HuH-7 (cell line): ENCODE results near the gene VMP1.
"Not testable (repeated sequence)": the region's sequence is repeated elsewhere in the genome, so short reads cannot be mapped to it uniquely, and the experiment has no call there.

Source experiments
- DNase-seq: peaks from one replicate; pipeline ENCODE4 v3.0.0; 2011; ENCODE audit warnings: low spot score

Gene VMP1

GRCh38 chr17:59870482-59870881 lies 163.0 kb downstream of the VMP1 start:
- no peak for DNase-seq

DNA sequence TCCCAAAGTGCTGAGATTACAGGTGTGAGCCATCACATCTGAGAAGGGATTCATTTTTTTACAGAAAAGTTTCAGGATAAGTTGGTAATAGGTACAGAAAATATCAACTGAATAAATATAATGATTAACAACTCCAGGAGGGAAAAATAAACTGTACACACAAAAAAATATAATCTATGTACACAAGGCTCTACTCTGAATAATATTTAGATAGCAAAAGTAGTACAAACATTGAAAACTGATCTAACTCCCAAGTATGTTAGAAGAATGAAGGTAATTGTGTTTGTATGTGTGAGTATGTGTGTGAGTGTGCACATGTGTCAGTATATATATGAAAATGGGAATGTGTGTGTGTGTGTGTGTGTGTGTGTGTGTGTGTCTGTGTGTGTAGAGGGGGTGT lies 164.9 kb downstream of the VMP1 start:
- no peak for DNase-seq

- DNase-seq: not testable (repeated sequence)
Observed at GRCh38 chr17:59873414-59873813, 166.0 kb downstream of the VMP1 start.

- DNase-seq: no peak
Observed at GRCh38 chr17:59874376-59874775, 166.9 kb downstream of the VMP1 start.

- no peak for DNase-seq
Observed at GRCh38 chr17:59876107-59876506, 168.7 kb downstream of the VMP1 start.

DNA sequence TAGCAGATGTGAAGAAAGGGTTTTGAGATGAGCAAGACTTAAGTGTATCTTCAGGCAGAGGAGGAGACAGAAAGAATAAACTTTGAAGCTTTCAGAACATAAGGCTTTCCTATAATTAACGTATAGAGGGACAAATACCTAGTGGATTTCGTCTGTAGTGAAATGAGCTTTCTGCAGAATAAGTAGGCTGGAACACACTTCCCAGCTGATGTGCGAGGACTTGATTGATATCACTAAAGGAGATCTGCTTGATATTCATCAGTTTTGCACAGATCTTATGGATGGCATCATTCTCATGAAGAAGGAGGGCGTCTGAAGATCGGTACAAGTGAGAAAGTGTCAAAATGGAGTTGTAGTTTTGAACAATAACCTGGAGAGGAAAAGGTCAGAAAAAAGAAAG lies 170.5 kb downstream of the VMP1 start:
- DNase-seq: no peak

DNA sequence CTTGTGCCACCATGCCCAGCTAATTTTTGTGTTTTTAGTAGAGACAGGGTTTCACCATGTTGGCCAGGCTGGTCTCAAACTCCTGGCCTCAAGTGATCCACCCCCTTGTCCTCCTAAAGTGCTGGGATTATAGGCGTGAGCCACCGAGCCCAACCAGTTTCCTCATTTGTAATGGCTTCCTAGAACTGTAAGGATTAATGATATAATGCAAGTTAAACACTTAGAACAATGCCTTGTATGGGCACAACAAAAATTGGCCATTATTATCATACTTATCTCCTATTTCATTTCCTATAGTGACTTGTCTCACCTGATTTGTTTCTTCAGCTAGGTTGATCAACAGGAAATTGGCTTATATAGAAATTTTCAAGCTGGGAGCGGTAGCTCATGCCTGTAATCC lies 171.2 kb downstream of the VMP1 start:
- DNase-seq: no peak

DNA sequence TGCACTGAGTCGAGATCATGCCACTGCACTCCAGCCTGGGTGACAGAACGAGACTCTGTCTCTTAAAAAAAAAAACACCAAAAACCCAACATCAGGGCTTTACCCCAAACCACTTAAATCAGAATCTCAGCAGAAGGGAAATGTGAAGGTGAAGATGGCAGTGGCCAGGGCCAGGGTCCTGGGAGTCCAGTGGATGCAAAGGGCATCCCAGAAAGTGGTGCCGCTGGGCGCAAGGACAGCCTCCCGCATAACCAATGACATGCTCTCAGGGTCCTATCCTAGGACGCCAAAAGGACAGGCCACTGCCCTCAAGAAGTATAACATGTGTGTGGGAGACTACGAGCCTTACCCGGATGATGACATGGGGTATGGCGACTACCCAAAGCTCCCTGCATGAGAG lies 177.4 kb downstream of the VMP1 start:
- DNase-seq: no peak

- DNase-seq: no peak
Observed at GRCh38 chr17:59888145-59888750, 180.8 kb downstream of the VMP1 start.

DNA sequence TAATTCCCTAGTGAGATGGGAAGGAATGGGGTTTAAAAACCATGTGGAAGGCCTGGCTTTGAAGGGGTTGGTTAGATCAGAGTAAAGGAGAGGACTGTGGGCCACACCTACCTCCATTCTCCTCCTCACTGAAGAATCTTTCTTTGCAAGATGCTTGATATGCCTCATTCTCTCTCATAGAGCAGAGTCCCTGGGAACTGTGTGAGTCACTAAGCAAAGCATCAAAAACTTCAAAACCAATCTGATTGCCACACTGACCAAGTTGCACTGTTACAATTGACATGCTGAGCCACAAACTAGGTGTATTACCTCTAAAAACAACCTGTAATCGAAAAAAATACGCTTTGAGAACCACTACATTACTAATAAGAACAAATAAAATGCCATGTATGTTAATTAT lies 183.3 kb downstream of the VMP1 start:
- DNase-seq: no peak
